Duodenal mucosa (tissue), 2 donors: Measurements from ENCODE around the gene RFTN2.
A peak's percentile ranks its signal among the peaks of the same experiment; 100 is the strongest.
"Not testable (repeated sequence)": the region's sequence is repeated elsewhere in the genome, so short reads cannot be mapped to it uniquely, and the experiment has no call there.

ENCODE experiments used
- H3K27ac ChIP-seq: one replicate; pipeline ENCODE4 v1.7.0; 2013; ENCODE audit warnings: low read depth, low read length
- H3K27me3 ChIP-seq, 2 donors: one replicate each; pipeline ENCODE4 v1.7.0; 2013; ENCODE audit warnings: low read length in 2 of 2, control low read depth in 1 of 2; ENCODE audit not compliant: insufficient read depth in 2 of 2, control insufficient read depth in 1 of 2
- H3K36me3 ChIP-seq, 2 donors: one replicate each; pipeline ENCODE4 v1.7.0; 2013; ENCODE audit warnings: low read length in 2 of 2, control low read depth in 1 of 2; ENCODE audit not compliant: insufficient read depth in 2 of 2, control insufficient read depth in 1 of 2
- H3K4me1 ChIP-seq, 2 donors: one replicate each; pipeline ENCODE4 v1.7.0; 2013; ENCODE audit warnings: low read length in 2 of 2, control low read depth in 1 of 2; ENCODE audit not compliant: insufficient read depth in 2 of 2, control insufficient read depth in 1 of 2
- H3K4me3 ChIP-seq, 2 donors: one replicate each; pipeline ENCODE4 v1.7.0; 2013; ENCODE audit warnings: low read length in 2 of 2, low read depth in 1 of 2
- H3K9ac ChIP-seq, 2 donors: one replicate each; pipeline ENCODE4 v1.7.0; 2013; ENCODE audit warnings: low read length in 2 of 2, low read depth in 1 of 2
- H3K9me3 ChIP-seq, 2 donors: one replicate each; pipeline ENCODE4 v1.7.0; 2013; ENCODE audit warnings: low read length in 2 of 2, control low read depth in 1 of 2; ENCODE audit not compliant: control insufficient read depth in 1 of 2

The RFTN2 gene

GRCh38 chr2:197705912-197706838 is 30.8 kb upstream of the RFTN2 start:
- Histone ChIP-seq H3K27ac (no peak overlapping the region), H3K27me3 (no peaks in the 10 kb centered on the region), H3K36me3 (peaks cover under 1 to 4% of the 10 kb centered on the region in 2 donors), H3K4me3 (peak overlapping the region; percentile 93 to 96), H3K9ac (peak overlapping the region; percentile 69 to 72), H3K9me3 (no peaks in the 10 kb centered on the region), H3K4me1 (peaks cover 31 to 35% of the 10 kb centered on the region in 2 donors)

DNA sequence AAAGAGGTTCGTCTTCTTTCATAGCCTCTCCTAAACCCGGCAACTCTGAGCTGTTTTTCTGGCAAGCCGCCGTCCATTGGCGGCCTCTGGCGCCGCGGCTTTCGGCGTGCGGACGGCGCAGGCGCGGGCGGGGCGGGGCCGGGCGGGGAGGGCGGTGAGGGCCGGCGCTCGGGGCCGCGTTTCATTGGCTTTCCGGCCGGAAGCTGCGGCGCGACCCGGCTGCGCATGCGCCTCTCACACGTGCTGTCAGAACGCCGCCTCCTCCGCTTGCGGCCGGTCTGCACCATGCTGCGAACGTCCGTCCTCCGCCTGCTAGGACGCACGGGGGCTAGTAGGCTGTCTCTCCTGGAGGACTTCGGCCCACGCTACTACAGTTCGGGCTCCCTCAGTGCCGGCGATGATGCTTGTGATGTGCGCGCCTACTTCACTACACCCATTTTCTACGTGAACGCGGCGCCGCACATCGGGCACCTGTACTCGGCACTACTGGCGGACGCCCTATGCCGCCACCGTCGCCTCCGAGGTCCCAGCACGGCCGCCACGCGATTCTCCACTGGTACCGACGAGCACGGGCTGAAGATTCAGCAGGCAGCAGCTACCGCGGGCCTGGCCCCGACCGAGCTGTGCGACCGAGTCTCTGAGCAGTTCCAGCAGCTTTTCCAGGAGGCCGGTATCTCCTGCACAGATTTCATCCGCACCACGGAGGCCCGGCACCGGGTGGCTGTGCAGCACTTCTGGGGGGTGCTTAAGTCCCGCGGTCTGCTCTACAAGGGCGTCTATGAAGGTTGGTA is 29.9 kb upstream of the RFTN2 start, which contains the start of gene MARS2:
Gene MARS2, plus strand, starts transcription at position 249 of the 791 bp plus-strand sequence. Its CDS starts 37 bp downstream, at position 286.
- peak within 1 kb of the TSS; percentile 72 to 92 for H3K9ac ChIP-seq
- H3K27ac ChIP-seq, result peak within 1 kb of the TSS; percentile 46
- H3K4me1 ChIP-seq, result peaks cover 31 to 35% of the 10 kb centered on the region in 2 donors
- H3K9me3 ChIP-seq, result no peaks in the 10 kb centered on the region
- H3K4me3 ChIP-seq, result peak within 1 kb of the TSS; percentile 93 to 96
- peaks cover 0 to 4% of the 10 kb centered on the region in 2 donors for H3K36me3 ChIP-seq
- no peaks in the 10 kb centered on the region for H3K27me3 ChIP-seq

DNA sequence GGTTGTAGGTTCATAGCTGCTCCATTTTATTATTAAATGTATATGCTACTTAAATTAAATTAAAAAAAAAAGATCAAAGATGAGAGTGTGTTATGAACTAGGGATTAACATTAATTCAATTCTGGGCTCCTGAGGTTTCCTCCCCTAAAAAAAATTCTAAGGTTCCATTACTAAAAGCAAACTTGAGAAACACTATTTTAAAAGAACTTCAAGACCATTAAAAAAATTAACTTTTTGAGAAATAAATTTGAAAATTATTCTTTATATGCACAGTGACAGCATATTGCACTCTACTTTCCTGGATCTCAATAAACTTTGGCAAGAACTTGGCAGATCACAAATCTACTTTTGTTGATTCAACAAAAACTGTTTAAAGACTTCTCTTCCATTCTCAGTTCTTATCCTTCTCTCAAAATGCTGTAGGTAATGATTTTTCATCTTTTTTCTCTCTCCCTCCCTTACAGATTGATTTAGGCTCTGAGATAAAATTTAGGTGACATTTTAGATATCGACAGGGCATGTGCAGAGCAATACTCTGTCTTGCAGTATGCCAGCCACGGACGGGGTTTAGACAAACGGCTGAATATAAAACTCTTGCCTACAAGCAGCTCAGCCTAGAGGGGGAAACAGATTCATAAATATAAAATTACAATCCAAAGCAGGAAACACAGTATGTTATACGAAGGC is 29.2 kb upstream of the RFTN2 start:
- H3K4me1 ChIP-seq, result peaks cover 31 to 35% of the 10 kb centered on the region in 2 donors
- H3K27ac ChIP-seq, result peak overlapping the region; percentile 46
- H3K36me3 ChIP-seq, result peaks cover 0 to 4% of the 10 kb centered on the region in 2 donors
- peak overlapping the region; percentile 70 to 92 for H3K9ac ChIP-seq
- H3K9me3 ChIP-seq, result no peaks in the 10 kb centered on the region
- H3K4me3 ChIP-seq, result peak overlapping the region; percentile 73 to 89
- no peaks in the 10 kb centered on the region for H3K27me3 ChIP-seq

DNA sequence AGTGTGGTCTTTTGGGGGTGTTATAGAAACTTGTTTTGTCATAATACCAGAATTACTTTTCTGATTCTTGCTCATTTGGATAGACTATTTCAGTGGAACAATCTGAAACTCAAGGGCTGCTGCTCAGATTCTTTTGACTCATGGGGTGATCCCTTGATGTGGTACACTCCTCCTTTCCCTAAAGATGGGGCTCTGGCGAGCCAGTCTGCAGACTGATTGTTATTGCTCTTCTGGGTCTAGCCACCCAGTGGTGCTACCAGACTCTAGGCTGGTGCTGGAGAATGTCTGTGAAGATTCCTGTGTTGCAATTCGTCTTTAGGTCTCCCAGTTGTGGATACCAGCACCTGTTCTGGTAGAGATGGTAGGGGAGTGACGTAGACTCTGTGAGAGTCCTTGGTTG is 25.6 kb upstream of the RFTN2 start:
- no peak overlapping the region for H3K4me3 ChIP-seq
- H3K27me3 ChIP-seq, result no peaks in the 10 kb centered on the region
- no peak overlapping the region for H3K27ac ChIP-seq

GRCh38 chr2:197699724-197700123 is 24.3 kb upstream of the RFTN2 start:
- not testable (repeated sequence) for H3K9me3 ChIP-seq, H3K4me1 ChIP-seq, H3K4me3 ChIP-seq, H3K27ac ChIP-seq, H3K36me3 ChIP-seq, H3K9ac ChIP-seq, H3K27me3 ChIP-seq

More for the DNA sequence above, 25.6 kb upstream of the RFTN2 start:
- Histone ChIP-seq H3K9me3 (no peaks in the 10 kb centered on the region), H3K4me1 (peaks cover 1 to 5% of the 10 kb centered on the region in 2 donors), H3K9ac (no peak overlapping the region), H3K36me3 (no peaks in the 10 kb centered on the region)

DNA sequence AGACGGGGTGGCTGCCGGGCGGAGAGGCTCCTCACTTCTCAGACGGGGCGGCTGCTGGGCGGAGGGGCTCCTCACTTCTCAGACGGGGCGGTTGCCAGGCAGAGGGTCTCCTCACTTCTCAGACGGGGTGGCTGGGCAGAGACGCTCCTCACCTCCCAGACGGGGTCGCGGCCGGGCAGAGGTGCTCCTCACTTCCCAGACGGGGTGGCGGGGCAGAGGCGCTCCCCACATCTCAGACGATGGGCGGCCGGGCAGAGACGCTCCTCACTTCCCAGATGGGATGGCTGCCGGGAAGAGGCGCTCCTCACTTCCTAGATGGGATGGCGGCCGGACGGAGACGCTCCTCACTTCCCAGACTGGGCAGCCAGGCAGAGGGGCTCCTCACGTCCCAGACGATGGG is 21.2 kb upstream of the RFTN2 start:
- not testable (repeated sequence) for H3K27ac ChIP-seq, H3K27me3 ChIP-seq, H3K9ac ChIP-seq, H3K4me3 ChIP-seq, H3K36me3 ChIP-seq, H3K9me3 ChIP-seq, H3K4me1 ChIP-seq

- not testable (repeated sequence) for H3K9me3 ChIP-seq, H3K4me1 ChIP-seq, H3K27me3 ChIP-seq, H3K9ac ChIP-seq, H3K27ac ChIP-seq, H3K4me3 ChIP-seq, H3K36me3 ChIP-seq
These were observed 20.6 kb upstream of the RFTN2 start for GRCh38 chr2:197695971-197696370.

GRCh38 chr2:197695206-197695605 is 19.8 kb upstream of the RFTN2 start:
- H3K27me3 ChIP-seq, H3K4me1 ChIP-seq, H3K4me3 ChIP-seq, H3K36me3 ChIP-seq, H3K9ac ChIP-seq, H3K27ac ChIP-seq, H3K9me3 ChIP-seq: not testable (repeated sequence)

- Histone ChIP-seq H3K9me3 (no peaks in the 10 kb centered on the region), H3K9ac (no peak overlapping the region), H3K4me3 (no peak overlapping the region), H3K27ac (no peak overlapping the region), H3K4me1 (no peaks in the 10 kb centered on the region), H3K27me3 (no peaks in the 10 kb centered on the region), H3K36me3 (no peaks in the 10 kb centered on the region)
These were observed 2.1 kb upstream of the RFTN2 start for GRCh38 chr2:197677483-197677882.
